ENCODE measurements around the gene GSTCD.

DNA sequence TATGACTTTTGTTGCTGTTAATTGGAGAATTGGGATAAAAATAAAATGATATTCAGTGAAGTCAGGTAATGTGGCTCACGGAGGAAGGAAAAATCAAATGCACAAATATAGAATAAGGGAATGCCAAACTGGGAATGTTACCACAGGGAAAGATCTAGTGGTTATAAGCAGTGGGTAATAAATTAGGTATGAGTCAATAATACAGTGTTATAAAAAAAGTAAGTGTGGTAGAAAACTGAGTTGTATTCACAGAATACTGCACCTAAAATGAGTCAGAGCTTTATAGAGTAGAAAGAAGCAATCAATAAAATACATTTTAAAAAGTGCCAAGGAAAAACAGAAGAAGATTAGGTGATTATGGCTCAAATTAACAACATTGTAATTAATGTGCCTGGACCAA, 34.6 kb upstream of the GSTCD start:
- TF ChIP-seq POLR2A (IDR thresholded peaks at IDR 0.05): no peak
- TF ChIP-seq, protein P1, sequence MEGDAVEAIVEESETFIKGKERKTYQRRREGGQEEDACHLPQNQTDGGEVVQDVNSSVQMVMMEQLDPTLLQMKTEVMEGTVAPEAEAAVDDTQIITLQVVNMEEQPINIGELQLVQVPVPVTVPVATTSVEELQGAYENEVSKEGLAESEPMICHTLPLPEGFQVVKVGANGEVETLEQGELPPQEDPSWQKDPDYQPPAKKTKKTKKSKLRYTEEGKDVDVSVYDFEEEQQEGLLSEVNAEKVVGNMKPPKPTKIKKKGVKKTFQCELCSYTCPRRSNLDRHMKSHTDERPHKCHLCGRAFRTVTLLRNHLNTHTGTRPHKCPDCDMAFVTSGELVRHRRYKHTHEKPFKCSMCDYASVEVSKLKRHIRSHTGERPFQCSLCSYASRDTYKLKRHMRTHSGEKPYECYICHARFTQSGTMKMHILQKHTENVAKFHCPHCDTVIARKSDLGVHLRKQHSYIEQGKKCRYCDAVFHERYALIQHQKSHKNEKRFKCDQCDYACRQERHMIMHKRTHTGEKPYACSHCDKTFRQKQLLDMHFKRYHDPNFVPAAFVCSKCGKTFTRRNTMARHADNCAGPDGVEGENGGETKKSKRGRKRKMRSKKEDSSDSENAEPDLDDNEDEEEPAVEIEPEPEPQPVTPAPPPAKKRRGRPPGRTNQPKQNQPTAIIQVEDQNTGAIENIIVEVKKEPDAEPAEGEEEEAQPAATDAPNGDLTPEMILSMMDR (IDR thresholded peaks at IDR 0.05): no peak

Data from body of pancreas (tissue), 4 donors.